Activated CD8-positive, alpha-beta T cell treated with anti-CD3 and anti-CD28 coated beads for 36 hours (primary cell): ENCODE data around the gene ETFDH. TPM values are rescaled to one million over a fixed set of nuclear protein-coding genes. Genes with fewer than 3 reads are reported as not detected.

Source experiments
- ATAC-seq: fragments of 200-7000 bp; cut with Tn5 transposase; one replicate; pipeline ENCODE4 v1.10.0; 2021; ENCODE audit warnings: mild to moderate bottlenecking, moderate library complexity
- CTCF ChIA-PET: fragments of 350-600 bp; sonication (Branson Sonifier 250); formaldehyde crosslinking; loops from one replicate; lab custom pipeline; 2021; ENCODE audit warnings: antibody characterized with exemption; lab: Charles Lee
- POLR2A ChIA-PET: fragments of 350-600 bp; sonication (Branson Sonifier 250); formaldehyde crosslinking; loops from one replicate; lab custom pipeline; 2021; ENCODE audit warnings: antibody characterized with exemption; lab: Charles Lee
- DNase-seq: peaks from one replicate; pipeline ENCODE4 v3.0.0-alpha.2; 2020
- H3K27ac Mint-ChIP-seq: one replicate; pipeline ENCODE4 v1.8.0; 2021; ENCODE audit warnings: mild to moderate bottlenecking, mixed read lengths
- H3K27me3 Mint-ChIP-seq: one replicate; pipeline ENCODE4 v1.8.0; 2021; ENCODE audit warnings: mixed read lengths
- H3K36me3 Mint-ChIP-seq: one replicate; pipeline ENCODE4 v1.8.0; 2021; ENCODE audit warnings: low read depth, mixed read lengths
- H3K4me1 Mint-ChIP-seq: one replicate; pipeline ENCODE4 v1.8.0; 2021; ENCODE audit warnings: low read depth, mixed read lengths
- H3K4me3 Mint-ChIP-seq: one replicate; pipeline ENCODE4 v1.8.0; 2021; ENCODE audit warnings: mild to moderate bottlenecking, moderate library complexity, mixed read lengths
- H3K9me3 Mint-ChIP-seq: one replicate; pipeline ENCODE4 v1.8.0; 2021; ENCODE audit warnings: mixed read lengths
- CTCF ChIP-seq: fragments of 200-600 bp; IDR thresholded peaks from one replicate; pipeline ENCODE4 v1.8.0; 2022; ENCODE audit warnings: antibody characterized with exemption, mild to moderate bottlenecking
- intact Hi-C: fragments of 100-400 bp; cut with micrococcal nuclease; formaldehyde crosslinking; loops from one replicate; pipeline ENCODE4 v1.10.0; 2022
- total RNA-seq, 2 experiments: library from RNA; stranded (reverse); gene quantifications; one replicate each; pipeline ENCODE4 v1.2.3, GENCODE V29; 2021

Gene ETFDH
- total RNA-seq, 2 experiments from 2014 or later, result 28.8 to 31.6 TPM

- intact Hi-C loops, result no loop called here
- Mint-ChIP-seq H3K27ac (peak overlapping the region; percentile 30), H3K36me3 (peaks cover 69% of the 10 kb centered on the region), H3K4me1 (peaks cover 20% of the 10 kb centered on the region), H3K9me3 (no peaks in the 10 kb centered on the region), H3K4me3 (no peak overlapping the region), H3K27me3 (no peaks in the 10 kb centered on the region)
- CTCF ChIA-PET, result interaction anchor here (1.0 kb wide), 1 partner anchor 135 kb away, joined by 3 read pairs; no protein-coding TSS in a partner anchor
- ATAC-seq (no peak), DNase-seq (no peak)
- POLR2A ChIA-PET, result no interaction called here
- no peak for TF ChIP-seq CTCF
Measured at GRCh38 chr4:158715802-158716201, 43.7 kb downstream of the ETFDH start.

GRCh38 chr4:158721680-158722079 is 49.6 kb downstream of the ETFDH start:
- TF ChIP-seq CTCF, result no peak
- peak overlapping the region; percentile 98 for H3K27ac Mint-ChIP-seq
- intact Hi-C loops, result loop anchor here (5.0 to 10.0 kb wide), 4 partner anchors 49 to 483 kb away; partner anchors contain the start of genes C4orf46 and ETFDH
- POLR2A ChIA-PET, result interaction anchor here (0.6 to 1.7 kb wide), 3 partner anchors 18 to 51 kb away, joined by 3 to 6 read pairs (median 3); partner anchors contain the start of gene FNIP2
- peak overlapping the region; percentile 93 for H3K4me3 Mint-ChIP-seq
- DNase-seq (no peak), ATAC-seq (no peak)
- H3K27me3 Mint-ChIP-seq, result peaks cover 4% of the 10 kb centered on the region
- H3K4me1 Mint-ChIP-seq, result peaks cover 49% of the 10 kb centered on the region
- peaks cover 54% of the 10 kb centered on the region for H3K36me3 Mint-ChIP-seq
- CTCF ChIA-PET, result interaction anchor here (0.9 kb wide), 1 partner anchor 15 kb away, joined by 3 read pairs; no protein-coding TSS in a partner anchor
- no peaks in the 10 kb centered on the region for H3K9me3 Mint-ChIP-seq

GRCh38 chr4:158722291-158722916 is 50.3 kb downstream of the ETFDH start:
- Mint-ChIP-seq H3K9me3 (no peaks in the 10 kb centered on the region), H3K4me3 (peak overlapping the region; percentile 93), H3K36me3 (peaks cover 51% of the 10 kb centered on the region), H3K27me3 (peaks cover 7% of the 10 kb centered on the region), H3K4me1 (peaks cover 51% of the 10 kb centered on the region), H3K27ac (peak overlapping the region; percentile 98)
- ATAC-seq, result no peak
- TF ChIP-seq CTCF, result no peak
- ChIA-PET CTCF (interaction anchor here (0.9 kb wide), 1 partner anchor 15 kb away, joined by 3 read pairs; no protein-coding TSS in a partner anchor), POLR2A (interaction anchor here (0.6 to 1.7 kb wide), 3 partner anchors 19 to 52 kb away, joined by 3 to 6 read pairs (median 3); partner anchors contain the start of gene FNIP2)
- intact Hi-C loops, result loop anchor here (5.0 to 10.0 kb wide), 4 partner anchors 50 to 482 kb away; partner anchors contain the start of genes C4orf46 and ETFDH
- DNase-seq, result peak; percentile 22

GRCh38 chr4:158722917-158723793 is 51.1 kb downstream of the ETFDH start, which contains the start of gene PPID:
TSS of gene PPID (minus strand) at chr4:158723396. CDS start at chr4:158723288, 108 bp downstream.
- Mint-ChIP-seq H3K4me1 (peaks cover 54% of the 10 kb centered on the region), H3K36me3 (peaks cover 43% of the 10 kb centered on the region), H3K27me3 (peaks cover 7% of the 10 kb centered on the region), H3K9me3 (no peaks in the 10 kb centered on the region), H3K27ac (peak within 1 kb of the TSS; percentile 98), H3K4me3 (peak within 1 kb of the TSS; percentile 93)
- CTCF ChIA-PET, result interaction anchor here (0.8 to 1.8 kb wide), 2 partner anchors 51 to 128 kb away, joined by 3 to 10 read pairs; partner anchors contain the start of gene ETFDH
- peak; percentile 90 for DNase-seq
- intact Hi-C loops, result loop anchor here (5.0 to 10.0 kb wide), 4 partner anchors 51 to 482 kb away; partner anchors contain the start of genes C4orf46 and ETFDH
- peak; percentile 92 for ATAC-seq
- POLR2A ChIA-PET, result interaction anchor here (0.6 to 1.2 kb wide), 3 partner anchors 12 to 87 kb away, joined by 3 read pairs; no protein-coding TSS in a partner anchor
- TF ChIP-seq CTCF, result no peak
